Lung (tissue), 12 donors: ENCODE results near the gene SLC12A6. TPM values are rescaled to one million over a fixed set of nuclear protein-coding genes. Genes with fewer than 3 reads are reported as not detected.

Experiments used
- ATAC-seq: fragments of 200-7000 bp; cut with Tn5 transposase; one replicate; pipeline ENCODE4 v1.9.1; 2020; ENCODE audit warnings: moderate number of reproducible peaks; ENCODE audit not compliant: insufficient read depth, low FRiP score
- DNase-seq, 3 donors: peaks; one replicate each; pipeline ENCODE4 v3.0.0-alpha.2; 2013 to 2017
- H3K27ac ChIP-seq, 2 donors: one replicate each; pipeline ENCODE4 v1.5.1; 2013; ENCODE audit warnings: mild to moderate bottlenecking in 2 of 2, moderate library complexity in 2 of 2, control low read depth in 1 of 2, inconsistent platforms in 1 of 2, low read depth in 1 of 2, low read length in 1 of 2
- H3K27me3 ChIP-seq, 3 donors: one replicate each; pipeline ENCODE4 v1.5.1; 2013; ENCODE audit warnings: low read length in 2 of 3; ENCODE audit not compliant: control insufficient read depth in 3 of 3, insufficient read depth in 3 of 3
- H3K36me3 ChIP-seq, 4 donors: one replicate each; pipeline ENCODE4 v1.5.1; 2013; ENCODE audit warnings: low read length in 4 of 4, mild to moderate bottlenecking in 1 of 4, moderate library complexity in 1 of 4; ENCODE audit not compliant: control insufficient read depth in 4 of 4, insufficient read depth in 4 of 4
- H3K4me1 ChIP-seq, 5 donors: one replicate each; pipeline ENCODE4 v1.5.1; 2013; ENCODE audit warnings: low read length in 5 of 5, mild to moderate bottlenecking in 2 of 5, moderate library complexity in 1 of 5; ENCODE audit not compliant: control insufficient read depth in 5 of 5, insufficient read depth in 5 of 5
- H3K4me3 ChIP-seq: one replicate; pipeline ENCODE4 v1.5.1; 2013; ENCODE audit warnings: mild to moderate bottlenecking, control low read depth, moderate library complexity
- H3K9ac ChIP-seq, 2 donors: one replicate each; pipeline ENCODE4 v1.5.1; 2013; ENCODE audit warnings: low read length in 2 of 2, control low read depth in 1 of 2; ENCODE audit not compliant: insufficient read depth in 1 of 2
- H3K9me3 ChIP-seq, 4 donors: one replicate each; pipeline ENCODE4 v1.5.1; 2013; ENCODE audit warnings: low read length in 3 of 4, mild to moderate bottlenecking in 1 of 4, moderate library complexity in 1 of 4; ENCODE audit not compliant: control insufficient read depth in 4 of 4, insufficient read depth in 3 of 4
- WGBS, 2 donors: extraction: QIAGEN DNeasy Blood & Tissue Kit; methylation state at CpG; one replicate each; pipeline ENCODE4 v1.1.7; 2013; 5-methylcytosine and 5-hydroxymethylcytosine counted together
- polyA plus RNA-seq, 2 donors: library from polyadenylated mRNA; stranded (reverse); fragments of 200-250 nt; gene quantifications; one replicate each; pipeline ENCODE4 v1.2.1, GENCODE V29; 2013
- total RNA-seq, 2 donors: library from RNA; depleted of rRNA in 1 of 2; stranded (reverse); fragments of >200 nt in 1 of 2; gene quantifications; one replicate each; pipeline ENCODE4 v1.2.1, GENCODE V29; 2014 to 2021
- TF ChIP-seq, protein P1 (sequence below): IDR thresholded peaks from 2 replicates; pipeline ENCODE4 v1.5.1; 2012; ENCODE audit warnings: mild to moderate bottlenecking; ENCODE audit errors: control extremely low read depth, extremely low read depth
- donor health status: control.
- donor health status: control.
- donor health status: Bipolar disorder and iron deficiency.
- donor health status: healthy.
- donor health status: DM: yes; HTN: yes; CAD: no.

Gene SLC12A6
- total and polyA plus RNA-seq, 4 donors = 7.6 to 58.4 (median 27.7) TPM

DNA sequence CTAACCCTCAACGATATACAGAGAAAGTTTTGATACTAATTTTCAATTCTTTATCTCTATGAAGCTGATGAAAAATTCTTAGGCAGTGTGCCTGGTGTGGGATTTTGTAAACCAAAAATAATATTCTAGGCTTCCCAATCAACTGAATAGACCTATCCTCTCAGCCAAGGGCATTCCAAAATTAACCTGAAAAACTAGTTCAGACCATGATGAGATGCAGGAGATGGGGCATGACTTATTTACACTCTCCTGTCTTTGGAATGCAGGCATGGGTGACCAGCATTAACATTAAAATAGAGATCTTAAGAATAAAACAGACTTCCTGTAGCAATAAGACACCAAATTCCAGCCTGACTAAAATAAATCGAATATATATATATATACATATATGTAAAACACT, 37.2 kb upstream of the SLC12A6 start:
- TF ChIP-seq, protein P1, sequence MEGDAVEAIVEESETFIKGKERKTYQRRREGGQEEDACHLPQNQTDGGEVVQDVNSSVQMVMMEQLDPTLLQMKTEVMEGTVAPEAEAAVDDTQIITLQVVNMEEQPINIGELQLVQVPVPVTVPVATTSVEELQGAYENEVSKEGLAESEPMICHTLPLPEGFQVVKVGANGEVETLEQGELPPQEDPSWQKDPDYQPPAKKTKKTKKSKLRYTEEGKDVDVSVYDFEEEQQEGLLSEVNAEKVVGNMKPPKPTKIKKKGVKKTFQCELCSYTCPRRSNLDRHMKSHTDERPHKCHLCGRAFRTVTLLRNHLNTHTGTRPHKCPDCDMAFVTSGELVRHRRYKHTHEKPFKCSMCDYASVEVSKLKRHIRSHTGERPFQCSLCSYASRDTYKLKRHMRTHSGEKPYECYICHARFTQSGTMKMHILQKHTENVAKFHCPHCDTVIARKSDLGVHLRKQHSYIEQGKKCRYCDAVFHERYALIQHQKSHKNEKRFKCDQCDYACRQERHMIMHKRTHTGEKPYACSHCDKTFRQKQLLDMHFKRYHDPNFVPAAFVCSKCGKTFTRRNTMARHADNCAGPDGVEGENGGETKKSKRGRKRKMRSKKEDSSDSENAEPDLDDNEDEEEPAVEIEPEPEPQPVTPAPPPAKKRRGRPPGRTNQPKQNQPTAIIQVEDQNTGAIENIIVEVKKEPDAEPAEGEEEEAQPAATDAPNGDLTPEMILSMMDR = no peak
- H3K4me3 ChIP-seq = no peak overlapping the region
- DNase-seq (no peak), ATAC-seq (no peak)
- H3K36me3 ChIP-seq = no peaks in the 10 kb centered on the region
- H3K27ac ChIP-seq = no peak overlapping the region
- WGBS, 2 donors = 46 to 96% methylated on average over 2 of the region's 2 CpGs
- H3K9ac ChIP-seq = no peak overlapping the region
- no peaks in the 10 kb centered on the region for H3K27me3 ChIP-seq
- H3K4me1 ChIP-seq = no peaks in the 10 kb centered on the region
- H3K9me3 ChIP-seq = no peaks in the 10 kb centered on the region

DNA sequence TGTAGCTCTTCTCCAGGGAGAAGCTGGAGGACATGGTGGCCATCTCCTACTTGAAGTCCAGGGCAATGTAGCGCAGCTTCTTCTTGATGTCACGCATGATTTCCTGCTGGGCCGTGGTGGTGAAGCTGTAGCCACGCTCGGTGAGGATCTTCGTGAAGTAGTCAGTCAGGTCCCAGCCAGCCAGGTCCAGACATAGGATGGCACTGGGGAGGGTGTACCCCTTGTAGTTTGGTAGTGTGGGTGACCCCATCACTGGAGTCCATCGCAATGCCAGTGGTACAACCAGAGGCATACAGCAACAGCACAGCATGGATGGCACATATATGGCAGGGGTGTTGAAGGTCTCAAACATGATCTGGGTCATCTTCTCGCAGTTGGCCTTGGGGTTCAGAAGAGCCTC, 36.4 kb upstream of the SLC12A6 start:
- no peaks in the 10 kb centered on the region for H3K36me3 ChIP-seq
- no peaks in the 10 kb centered on the region for H3K27me3 ChIP-seq
- no peak overlapping the region for H3K27ac ChIP-seq
- no peak overlapping the region for H3K4me3 ChIP-seq
- DNase-seq (no peak), ATAC-seq (no peak)
- no peaks in the 10 kb centered on the region for H3K9me3 ChIP-seq
- H3K4me1 ChIP-seq = no peaks in the 10 kb centered on the region
- 76 to 96% methylated on average over 7 to 8 of the region's 8 CpGs for WGBS, 2 donors
- TF ChIP-seq, protein P1 = no peak
- H3K9ac ChIP-seq = no peak overlapping the region

DNA sequence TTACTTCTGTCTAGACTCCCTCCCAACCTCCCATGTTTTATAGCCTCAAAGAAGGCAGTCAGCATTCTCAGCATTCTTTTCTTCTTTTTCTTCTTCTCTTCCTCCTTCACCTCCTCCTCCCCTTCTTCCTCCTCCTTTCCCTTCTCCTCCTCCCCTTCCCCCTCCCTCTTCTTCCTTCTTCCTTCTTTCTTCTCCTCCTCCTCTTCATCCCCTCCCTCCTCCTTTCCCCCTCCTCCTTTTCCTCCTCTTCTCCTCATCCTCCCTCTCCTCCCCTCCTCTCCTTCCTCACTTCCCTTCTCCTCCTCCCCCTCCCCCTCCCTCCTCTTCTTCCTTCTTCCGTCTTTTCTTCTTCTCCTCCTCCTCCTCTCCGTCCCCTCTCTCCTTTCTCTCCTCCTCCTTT, 33.1 kb upstream of the SLC12A6 start:
- Histone ChIP-seq H3K27ac (no peak overlapping the region), H3K4me3 (no peak overlapping the region), H3K9ac (no peak overlapping the region), H3K9me3 (no peaks in the 10 kb centered on the region), H3K4me1 (peaks cover 0 to 11% (median 6%) of the 10 kb centered on the region in 5 donors), H3K27me3 (no peaks in the 10 kb centered on the region), H3K36me3 (no peaks in the 10 kb centered on the region)
- DNase-seq (no peak), ATAC-seq (no peak)
- TF ChIP-seq, protein P1 = no peak
- WGBS, 2 donors = 38 to 52% methylated on average over 2 of the region's 2 CpGs

DNA sequence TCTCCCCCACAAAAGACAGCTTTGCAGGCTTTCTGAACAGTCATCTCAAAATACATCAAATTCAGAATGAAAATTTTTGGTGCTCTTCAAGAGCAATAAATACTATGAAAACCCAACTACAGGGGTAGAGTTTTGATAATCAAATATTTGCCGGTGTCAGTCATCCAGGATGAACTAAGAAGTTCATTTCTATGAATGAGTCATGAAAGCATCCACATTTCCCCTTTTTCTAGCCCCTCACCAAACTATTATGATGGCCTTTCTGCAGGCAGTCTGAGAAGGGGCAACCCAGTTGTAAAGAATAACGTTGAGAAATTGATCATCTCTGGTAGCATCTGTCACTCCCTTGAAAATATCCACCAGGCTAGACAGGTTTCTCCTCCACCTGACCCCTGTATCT, 32.5 kb upstream of the SLC12A6 start:
- Histone ChIP-seq H3K9me3 (no peaks in the 10 kb centered on the region), H3K27ac (no peak overlapping the region), H3K27me3 (no peaks in the 10 kb centered on the region), H3K4me1 (peaks cover 0 to 15% (median 7%) of the 10 kb centered on the region in 5 donors), H3K4me3 (no peak overlapping the region), H3K9ac (no peak overlapping the region), H3K36me3 (no peaks in the 10 kb centered on the region)
- DNase-seq (no peak), ATAC-seq (no peak)
- TF ChIP-seq, protein P1 = no peak
- 76 to 80% methylated on average over 2 of the region's 2 CpGs for WGBS, 2 donors
